ENCODE results near the gene ATP8A2.
"Not testable (repeated sequence)": the region's sequence is repeated elsewhere in the genome, so short reads cannot be mapped to it uniquely, and the experiment has no call there.

ATP8A2 gene

GRCh38 chr13:25827221-25827620, 455.4 kb downstream of the ATP8A2 start:
- not testable (repeated sequence) for ATAC-seq

- no peak for ATAC-seq
Measured at GRCh38 chr13:25827831-25828465, 456.2 kb downstream of the ATP8A2 start.

DNA sequence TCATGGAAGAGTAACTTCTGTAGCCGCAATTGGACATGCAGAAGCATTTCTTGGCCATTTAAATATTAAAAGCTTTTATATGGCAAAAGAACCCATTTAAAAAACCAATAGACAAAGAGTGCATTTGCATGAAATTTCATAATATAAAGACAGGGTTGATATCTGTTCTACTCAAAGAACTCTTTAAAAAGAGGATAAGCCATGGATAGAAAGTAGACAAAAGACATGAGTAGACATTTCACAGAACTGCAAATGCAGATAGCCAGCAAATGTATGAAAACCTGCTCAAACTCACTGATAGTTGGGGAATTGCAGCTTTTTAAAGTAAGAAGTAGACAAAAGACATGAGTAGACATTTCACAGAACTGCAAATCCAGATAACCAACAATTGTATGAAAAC, 462.0 kb downstream of the ATP8A2 start:
- no peak for ATAC-seq

DNA sequence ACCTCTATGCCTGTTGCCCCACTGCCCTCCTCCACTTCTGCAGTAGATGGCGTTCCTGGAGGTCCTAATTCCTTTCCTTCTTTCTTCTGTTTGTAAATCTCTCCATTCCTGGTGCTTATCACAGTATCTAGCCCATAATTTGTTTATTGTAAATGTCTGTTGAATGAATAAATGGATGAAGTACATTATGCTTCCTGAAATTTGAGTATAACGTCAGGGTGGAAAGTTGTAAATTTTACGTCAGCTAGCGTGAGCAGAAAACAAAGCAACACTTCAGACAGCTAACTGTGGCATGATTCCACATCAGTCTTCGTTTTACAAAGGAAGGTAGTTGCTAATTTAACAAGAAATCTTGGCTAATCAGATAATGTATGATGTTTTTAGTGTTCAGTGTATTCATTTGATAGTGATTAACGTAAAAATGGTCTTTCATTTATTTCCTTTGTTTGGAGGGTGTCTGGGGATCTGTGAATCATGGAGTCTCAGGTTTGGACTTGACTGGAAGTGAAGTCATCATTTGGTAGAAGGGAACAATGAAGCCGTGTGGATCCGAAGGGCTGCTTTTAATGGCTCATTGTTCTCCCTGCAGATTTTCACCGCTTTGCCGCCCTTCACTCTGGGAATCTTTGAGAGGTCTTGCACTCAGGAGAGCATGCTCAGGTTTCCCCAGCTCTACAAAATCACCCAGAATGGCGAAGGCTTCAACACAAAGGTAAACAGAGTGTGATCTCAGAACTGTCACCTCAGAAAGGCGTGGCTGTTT, 465.0 kb downstream of the ATP8A2 start:
- no peak for ATAC-seq

DNA sequence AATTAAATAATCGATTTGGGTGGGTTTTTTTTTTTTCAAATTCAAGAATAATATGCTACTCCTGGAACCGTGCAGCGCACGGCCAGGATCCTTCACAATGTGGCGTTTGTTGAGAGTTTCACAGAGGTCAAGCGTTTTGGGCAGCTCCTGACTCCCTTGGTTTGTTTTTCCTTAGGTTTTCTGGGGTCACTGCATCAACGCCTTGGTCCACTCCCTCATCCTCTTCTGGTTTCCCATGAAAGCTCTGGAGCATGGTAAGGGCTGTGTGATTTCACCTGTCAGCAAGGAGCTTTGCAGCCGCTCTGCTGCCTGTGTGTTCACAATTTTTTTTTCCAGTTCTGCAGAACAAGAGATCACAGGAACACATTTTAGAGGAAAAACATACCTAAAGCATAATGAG, 467.6 kb downstream of the ATP8A2 start:
- ATAC-seq, result no peak

DNA sequence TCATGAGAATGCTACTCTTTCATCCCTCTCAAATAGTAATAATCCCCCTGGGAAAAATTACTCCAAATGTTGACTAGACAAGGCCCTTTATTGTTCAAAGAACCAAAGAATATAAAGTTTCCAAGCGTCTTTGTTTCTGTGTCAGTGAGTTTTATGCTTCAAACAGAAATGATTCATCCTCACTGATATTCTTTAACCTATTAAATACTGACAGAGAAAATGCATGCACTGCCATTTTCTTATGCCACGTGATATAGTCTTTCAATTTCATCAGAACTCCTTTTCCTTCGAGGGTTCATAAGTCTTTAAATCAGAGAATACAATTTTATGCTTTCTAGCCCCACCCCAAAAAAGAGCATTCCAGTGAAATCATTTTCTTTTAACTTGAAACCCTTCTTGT, 468.5 kb downstream of the ATP8A2 start:
- no peak for ATAC-seq

DNA sequence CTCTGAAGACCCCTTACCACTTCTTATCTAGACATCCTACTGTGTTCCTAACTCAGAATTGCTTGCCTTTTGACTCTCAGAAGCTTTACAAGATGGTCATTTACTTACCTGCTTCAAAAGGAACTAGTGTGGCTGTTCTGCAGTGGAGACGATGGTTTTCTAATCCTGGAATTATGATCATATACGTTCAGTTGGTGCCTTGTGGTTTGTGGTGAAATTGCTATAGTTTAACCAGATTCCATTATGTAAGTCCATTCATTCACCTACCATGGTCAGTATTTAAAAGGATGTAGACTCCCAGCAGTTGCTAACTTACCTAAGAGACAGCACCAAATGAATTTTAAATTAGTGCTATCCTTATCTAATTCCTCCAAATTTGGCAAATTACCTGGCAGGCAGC, 469.2 kb downstream of the ATP8A2 start:
- no peak for ATAC-seq

GRCh38 chr13:25843692-25844091, 471.9 kb downstream of the ATP8A2 start:
- no peak for ATAC-seq

DNA sequence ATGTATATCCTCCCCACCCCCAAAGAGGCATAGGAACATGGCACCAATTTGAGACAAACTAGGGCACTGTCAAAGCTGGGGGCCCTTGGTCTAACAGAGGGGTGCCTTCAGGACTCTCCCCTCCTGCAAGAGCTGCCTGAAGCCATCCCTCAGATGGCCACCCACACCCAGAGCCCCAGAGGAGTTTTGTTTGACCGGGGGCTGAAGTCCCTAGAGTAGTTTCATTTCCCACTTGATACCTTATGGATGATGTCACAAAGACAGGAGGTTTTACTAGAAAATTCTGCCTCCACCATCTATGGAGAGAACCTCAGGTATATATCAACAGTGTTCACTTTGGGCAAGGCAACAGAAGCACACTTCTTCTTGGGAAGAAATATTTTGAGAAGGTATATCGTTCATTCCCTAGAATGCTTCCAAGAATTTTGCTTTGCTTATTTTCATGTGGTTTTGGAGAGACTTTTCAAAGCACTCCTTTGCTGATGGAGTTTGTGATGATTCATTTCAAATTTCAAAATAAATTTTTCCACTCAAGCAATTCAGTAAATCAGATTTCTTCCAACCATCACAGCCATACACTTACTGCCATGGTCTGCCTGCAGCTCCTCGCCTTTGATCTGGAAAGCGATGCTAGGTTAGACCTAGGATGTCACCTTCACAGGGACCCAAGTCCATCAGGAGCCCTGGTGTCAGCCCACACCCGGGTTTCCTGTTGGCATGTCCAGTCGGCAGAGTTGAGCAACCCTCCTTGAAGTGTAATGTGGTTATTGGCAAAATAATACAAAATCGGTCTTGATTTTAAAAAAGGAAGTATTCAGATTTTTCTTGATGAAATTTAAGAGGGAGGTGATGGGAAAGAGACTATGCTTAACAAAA, 473.0 kb downstream of the ATP8A2 start:
- no peak for ATAC-seq

GRCh38 chr13:25846222-25846984, 474.6 kb downstream of the ATP8A2 start:
- ATAC-seq, result no peak

- peak; percentile 88 to 90 for ATAC-seq
Measured at GRCh38 chr13:25847145-25847544, 475.4 kb downstream of the ATP8A2 start.

GRCh38 chr13:25847635-25848626, 476.2 kb downstream of the ATP8A2 start:
- no peak for ATAC-seq

- ATAC-seq, result no peak
Measured at GRCh38 chr13:25848812-25849745, 477.3 kb downstream of the ATP8A2 start.

- ATAC-seq, result no peak
Measured at GRCh38 chr13:25857830-25858229, 486.1 kb downstream of the ATP8A2 start.

DNA sequence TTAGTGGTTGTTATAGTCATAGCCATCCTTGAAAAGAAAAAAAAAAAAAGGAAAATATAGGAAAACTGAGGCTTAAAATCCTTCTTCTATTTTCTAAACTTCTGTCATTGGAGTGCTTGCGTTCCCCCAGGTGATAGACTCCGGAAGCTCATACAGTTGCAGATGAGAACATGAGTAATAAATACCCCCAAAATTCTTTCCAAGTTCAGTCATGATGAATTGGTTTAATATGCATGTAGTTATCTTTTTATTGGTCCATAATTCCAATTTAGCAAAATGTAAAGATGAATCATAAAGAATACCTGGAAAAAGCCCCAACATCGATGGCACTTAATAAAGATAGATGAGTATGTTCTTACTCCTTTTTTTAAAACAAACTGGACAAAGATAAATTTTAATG, 487.8 kb downstream of the ATP8A2 start:
- ATAC-seq, result no peak

DNA sequence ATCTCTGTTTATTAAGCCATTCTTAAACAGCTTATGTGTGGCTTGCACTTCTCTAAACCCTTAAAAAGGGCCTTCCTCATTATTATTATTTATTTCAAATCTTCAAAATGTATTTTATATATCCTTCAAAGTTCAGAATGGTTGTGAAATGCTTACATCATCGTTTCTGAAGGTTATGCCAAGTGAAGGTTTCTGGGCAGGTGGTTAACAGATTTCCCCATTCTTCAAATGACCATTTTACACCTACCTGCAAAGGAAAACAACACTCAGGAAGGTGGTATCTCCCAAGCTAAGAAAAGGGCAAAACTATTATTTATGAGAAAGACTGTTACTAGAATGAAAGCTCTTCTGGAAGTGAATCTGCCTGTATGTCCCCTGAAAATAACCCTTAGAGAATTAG, 488.5 kb downstream of the ATP8A2 start:
- no peak for ATAC-seq

DNA sequence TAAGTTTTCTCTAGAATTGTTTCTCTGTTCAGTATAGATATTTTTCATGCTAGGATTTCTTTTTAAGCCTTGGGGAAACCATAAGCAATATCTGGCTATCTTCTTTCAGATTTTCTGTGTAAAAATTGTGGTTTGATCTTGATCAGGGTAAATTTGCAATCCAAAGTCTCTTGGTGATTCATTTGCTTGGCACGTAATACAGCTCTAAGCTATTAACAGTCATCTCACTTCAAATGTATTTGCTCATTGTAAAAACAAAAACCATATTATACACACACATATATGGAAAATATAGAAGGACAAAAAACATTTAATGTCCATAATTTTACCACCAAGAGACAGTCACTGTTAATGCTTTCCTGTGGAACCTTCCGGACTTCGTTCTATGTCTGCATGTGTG, 489.1 kb downstream of the ATP8A2 start:
- no peak for ATAC-seq

DNA sequence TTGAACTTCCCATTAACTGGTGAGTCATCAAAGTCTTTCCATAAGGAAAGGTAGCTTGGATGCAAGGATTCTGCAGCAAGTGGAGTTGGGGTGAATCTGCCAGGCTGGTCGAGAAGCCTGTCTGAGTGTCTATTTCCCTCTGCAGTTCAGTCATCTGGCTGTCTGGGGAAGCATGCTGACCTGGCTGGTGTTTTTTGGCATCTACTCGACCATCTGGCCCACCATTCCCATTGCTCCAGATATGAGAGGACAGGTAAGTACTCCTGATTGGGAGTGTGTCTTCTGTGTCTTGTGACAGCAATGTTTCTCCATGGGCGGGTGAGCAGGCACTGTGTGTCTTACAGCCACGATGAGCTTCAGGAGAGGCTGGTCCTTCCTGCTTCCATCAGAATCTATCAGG, 490.4 kb downstream of the ATP8A2 start:
- no peak for ATAC-seq

GRCh38 chr13:25864116-25864515, 492.3 kb downstream of the ATP8A2 start:
- no peak for ATAC-seq

- ATAC-seq, result no peak
Measured at GRCh38 chr13:25864936-25865335, 493.2 kb downstream of the ATP8A2 start.
